ENCODE data around the gene MBOAT2. TPM values are rescaled to one million over a fixed set of nuclear protein-coding genes. Genes with fewer than 3 reads are reported as not detected.

The MBOAT2 gene
- polyA plus RNA-seq, 4 donors, result 1.4 to 15.8 (median 2.5) TPM

DNA sequence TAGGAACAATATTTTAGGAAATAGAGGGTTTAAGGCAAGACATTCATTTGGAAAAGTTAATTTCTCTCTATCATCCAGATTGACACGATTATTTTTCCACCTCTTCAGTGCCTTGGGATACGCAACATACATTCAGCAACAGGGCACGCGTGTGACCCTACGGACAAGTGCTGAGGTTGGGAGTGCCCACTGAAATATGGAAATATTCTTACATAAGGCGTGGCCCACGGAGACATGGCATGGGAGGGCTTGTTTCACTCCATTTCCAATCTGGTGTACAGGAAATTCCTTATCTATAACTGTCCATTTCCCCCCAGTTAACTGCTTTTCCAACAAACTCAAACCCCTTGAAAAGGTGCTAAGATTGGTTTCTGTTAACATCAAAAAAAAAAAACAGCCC is 145.2 kb downstream of the MBOAT2 start:
- FAIRE-seq (no peak), DNase-seq (no peak)
- Histone ChIP-seq H3K4me1 (ENCODE audit: control insufficient read depth in 3 of 3, insufficient read depth in 2 of 3, low read depth in 1 of 3, low read length in 2 of 3) (no peaks in the 10 kb centered on the region), H3K27ac (ENCODE audit: low read depth in 1 of 3, low read length in 2 of 3) (no peak overlapping the region), H3K9me3 (ENCODE audit: control insufficient read depth in 2 of 2, insufficient read depth in 1 of 2, low read depth in 1 of 2, low read length in 1 of 2) (no peaks in the 10 kb centered on the region), H3K27me3 (ENCODE audit: control insufficient read depth in 3 of 3, insufficient read depth in 3 of 3, low read length in 3 of 3) (peaks cover 0 to 2% (median 0%) of the 10 kb centered on the region in 3 donors), H3K36me3 (ENCODE audit: control insufficient read depth in 3 of 3, insufficient read depth in 2 of 3, low read depth in 1 of 3, low read length in 3 of 3) (no peaks in the 10 kb centered on the region), H3K4me3 (ENCODE audit: low read depth in 1 of 3, low read length in 3 of 3) (no peak overlapping the region)
- WGBS, 3 donors, result 91 to 94% (median 93%) methylated on average over 7 of the region's 7 CpGs

DNA sequence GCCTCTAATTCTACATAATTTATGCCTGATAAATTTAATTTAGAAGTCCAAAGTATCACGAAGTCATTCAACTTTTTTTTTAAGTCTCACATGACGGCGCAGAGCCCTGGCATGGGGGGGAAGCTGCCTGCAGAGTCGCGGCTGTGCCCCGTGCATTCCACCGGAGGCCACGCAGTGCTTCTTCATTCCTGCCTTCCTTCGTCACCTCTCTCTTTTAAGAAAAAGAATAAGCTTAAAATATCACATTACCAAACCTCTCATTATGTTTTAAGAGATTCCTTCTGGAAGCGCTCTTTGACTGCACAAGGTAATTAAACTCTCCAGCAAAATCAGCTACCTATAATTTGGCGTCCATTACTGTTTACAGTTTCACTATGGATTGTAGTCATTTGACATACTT is 145.8 kb downstream of the MBOAT2 start:
- DNase-seq (no peak), FAIRE-seq (no peak)
- Histone ChIP-seq H3K9me3 (ENCODE audit: control insufficient read depth in 2 of 2, insufficient read depth in 1 of 2, low read depth in 1 of 2, low read length in 1 of 2) (no peaks in the 10 kb centered on the region), H3K27ac (ENCODE audit: low read depth in 1 of 3, low read length in 2 of 3) (no peak overlapping the region), H3K4me3 (ENCODE audit: low read depth in 1 of 3, low read length in 3 of 3) (no peak overlapping the region), H3K36me3 (ENCODE audit: control insufficient read depth in 3 of 3, insufficient read depth in 2 of 3, low read depth in 1 of 3, low read length in 3 of 3) (no peaks in the 10 kb centered on the region), H3K27me3 (ENCODE audit: control insufficient read depth in 3 of 3, insufficient read depth in 3 of 3, low read length in 3 of 3) (peaks cover 0 to 2% (median 0%) of the 10 kb centered on the region in 3 donors), H3K4me1 (ENCODE audit: control insufficient read depth in 3 of 3, insufficient read depth in 2 of 3, low read depth in 1 of 3, low read length in 2 of 3) (no peaks in the 10 kb centered on the region)
- WGBS, 3 donors, result 88 to 92% (median 92%) methylated on average over 11 of the region's 11 CpGs

DNA sequence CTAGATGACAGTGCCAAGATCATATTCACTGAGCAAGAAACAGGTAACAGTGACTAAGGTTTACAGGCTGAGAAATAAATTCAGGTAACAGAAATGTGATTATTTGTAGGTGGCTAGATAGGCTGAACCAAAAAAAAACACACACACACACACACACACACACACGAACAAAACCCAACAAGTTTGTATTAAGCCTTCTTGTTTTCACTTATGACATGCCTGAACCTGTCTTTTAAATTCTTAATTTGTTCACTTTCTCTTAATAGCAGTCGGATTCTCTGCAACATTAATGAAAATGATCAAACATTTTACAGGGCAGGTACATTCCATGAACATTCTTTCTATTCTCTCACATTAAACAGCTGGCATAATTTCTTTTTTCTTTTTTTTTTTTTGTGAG is 147.3 kb downstream of the MBOAT2 start:
- no peak overlapping the region for H3K4me3 ChIP-seq (ENCODE audit: low read depth in 1 of 3, low read length in 3 of 3)
- no peaks in the 10 kb centered on the region for H3K9me3 ChIP-seq (ENCODE audit: control insufficient read depth in 2 of 2, insufficient read depth in 1 of 2, low read depth in 1 of 2, low read length in 1 of 2)
- no peaks in the 10 kb centered on the region for H3K4me1 ChIP-seq (ENCODE audit: control insufficient read depth in 3 of 3, insufficient read depth in 2 of 3, low read depth in 1 of 3, low read length in 2 of 3)
- no peak overlapping the region for H3K27ac ChIP-seq (ENCODE audit: low read depth in 1 of 3, low read length in 2 of 3)
- DNase-seq (no peak), FAIRE-seq (no peak)
- peaks cover 0 to 2% (median 0%) of the 10 kb centered on the region in 3 donors for H3K27me3 ChIP-seq (ENCODE audit: control insufficient read depth in 3 of 3, insufficient read depth in 3 of 3, low read length in 3 of 3)
- WGBS, 3 donors, result 84 to 88% (median 88%) methylated on average over 2 of the region's 2 CpGs
- no peaks in the 10 kb centered on the region for H3K36me3 ChIP-seq (ENCODE audit: control insufficient read depth in 3 of 3, insufficient read depth in 2 of 3, low read depth in 1 of 3, low read length in 3 of 3)

DNA sequence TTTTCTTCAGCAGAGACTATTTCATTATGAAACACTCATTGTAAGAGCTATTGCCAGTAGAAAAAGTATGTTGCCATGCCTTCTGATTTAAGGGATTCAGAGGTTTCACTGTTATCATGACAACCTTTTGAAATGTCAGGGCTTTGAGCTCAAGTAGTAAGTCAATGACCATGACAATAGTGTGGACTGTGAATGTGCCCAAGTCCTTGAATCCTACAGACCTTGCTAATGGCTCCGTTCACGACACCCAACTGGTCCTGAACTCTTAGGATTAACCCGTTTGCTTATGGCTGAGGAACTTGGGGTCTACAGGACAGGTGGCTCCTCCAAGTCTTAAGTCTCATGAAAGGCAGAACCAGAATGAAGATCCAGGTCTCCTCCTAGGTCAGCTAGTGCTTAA is 148.5 kb downstream of the MBOAT2 start:
- WGBS, 3 donors, result 93 to 95% (median 94%) methylated on average over 3 of the region's 3 CpGs
- no peak overlapping the region for H3K4me3 ChIP-seq (ENCODE audit: low read depth in 1 of 3, low read length in 3 of 3)
- H3K27me3 ChIP-seq (ENCODE audit: control insufficient read depth in 3 of 3, insufficient read depth in 3 of 3, low read length in 3 of 3), result peaks cover 0 to 2% (median 0%) of the 10 kb centered on the region in 3 donors
- DNase-seq (no peak), FAIRE-seq (no peak)
- H3K4me1 ChIP-seq (ENCODE audit: control insufficient read depth in 3 of 3, insufficient read depth in 2 of 3, low read depth in 1 of 3, low read length in 2 of 3), result no peaks in the 10 kb centered on the region
- no peaks in the 10 kb centered on the region for H3K36me3 ChIP-seq (ENCODE audit: control insufficient read depth in 3 of 3, insufficient read depth in 2 of 3, low read depth in 1 of 3, low read length in 3 of 3)
- H3K9me3 ChIP-seq (ENCODE audit: control insufficient read depth in 2 of 2, insufficient read depth in 1 of 2, low read depth in 1 of 2, low read length in 1 of 2), result no peaks in the 10 kb centered on the region
- no peak overlapping the region for H3K27ac ChIP-seq (ENCODE audit: low read depth in 1 of 3, low read length in 2 of 3)

DNA sequence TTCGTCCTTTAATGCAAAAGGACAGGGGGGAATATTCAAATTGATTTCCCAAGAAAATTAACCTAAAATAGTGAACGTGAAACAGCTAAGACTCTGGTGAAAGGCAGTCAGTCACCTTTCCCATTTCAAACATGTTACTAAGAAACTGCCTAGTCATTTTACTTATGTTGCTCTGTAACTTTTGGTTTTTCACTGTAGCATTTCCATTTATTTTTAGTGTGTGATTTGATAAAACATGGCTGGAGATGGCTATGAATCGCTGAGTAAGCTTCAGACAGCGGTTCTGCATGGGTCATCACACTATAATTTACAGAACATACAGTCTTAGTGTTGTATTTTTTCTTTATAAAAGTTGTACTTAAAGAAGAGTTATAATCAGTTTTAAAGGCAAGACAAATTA is 150.1 kb downstream of the MBOAT2 start:
- FAIRE-seq, result no peak
- H3K27me3 ChIP-seq (ENCODE audit: control insufficient read depth in 3 of 3, insufficient read depth in 3 of 3, low read length in 3 of 3), result peaks cover 0 to 2% (median 0%) of the 10 kb centered on the region in 3 donors
- 91% methylated on average over 4 of the region's 4 CpGs for WGBS, 3 donors
- DNase-seq, result no peak
- no peak overlapping the region for H3K4me3 ChIP-seq (ENCODE audit: low read depth in 1 of 3, low read length in 3 of 3)
- H3K9me3 ChIP-seq (ENCODE audit: control insufficient read depth in 2 of 2, insufficient read depth in 1 of 2, low read depth in 1 of 2, low read length in 1 of 2), result no peaks in the 10 kb centered on the region
- H3K36me3 ChIP-seq (ENCODE audit: control insufficient read depth in 3 of 3, insufficient read depth in 2 of 3, low read depth in 1 of 3, low read length in 3 of 3), result no peaks in the 10 kb centered on the region
- no peak overlapping the region for H3K27ac ChIP-seq (ENCODE audit: low read depth in 1 of 3, low read length in 2 of 3)
- H3K4me1 ChIP-seq (ENCODE audit: control insufficient read depth in 3 of 3, insufficient read depth in 2 of 3, low read depth in 1 of 3, low read length in 2 of 3), result no peaks in the 10 kb centered on the region

DNA sequence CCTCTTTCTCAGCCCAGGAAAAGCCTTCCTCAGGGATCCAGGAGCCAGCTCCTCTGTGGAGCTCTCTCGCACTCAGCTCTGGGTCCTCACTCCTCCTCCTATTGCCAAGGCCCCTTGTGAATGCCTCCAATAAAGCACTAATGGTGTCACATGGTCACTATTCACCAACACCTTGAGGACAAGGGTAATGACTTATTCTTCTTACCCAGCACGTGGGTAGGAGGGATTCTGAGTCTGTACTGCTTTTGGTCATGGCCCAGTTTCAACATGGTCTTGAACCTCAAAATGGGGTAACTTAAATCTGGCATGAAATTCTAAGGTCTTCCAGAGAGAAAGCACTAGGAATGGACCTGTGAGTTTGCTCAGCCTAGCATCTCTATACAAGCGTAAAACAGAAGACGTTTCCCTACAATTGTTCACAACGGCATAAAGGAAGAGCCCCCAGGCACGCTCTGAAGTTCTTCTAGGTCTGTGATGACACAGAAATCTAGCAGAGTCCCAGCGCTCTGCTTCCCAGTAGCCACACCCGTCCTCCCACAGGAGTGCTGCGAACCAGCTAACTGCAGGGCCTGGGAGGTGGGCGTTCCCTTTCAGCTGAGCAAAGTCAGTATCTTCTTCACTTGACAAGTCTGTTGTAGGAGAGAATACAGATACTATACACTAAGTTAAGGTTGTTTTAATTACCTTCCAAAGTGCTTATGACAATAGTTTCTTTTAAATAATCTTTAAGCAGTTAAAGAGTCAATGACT is 151.5 kb downstream of the MBOAT2 start:
- H3K9me3 ChIP-seq (ENCODE audit: control insufficient read depth in 2 of 2, insufficient read depth in 1 of 2, low read depth in 1 of 2, low read length in 1 of 2), result no peaks in the 10 kb centered on the region
- H3K36me3 ChIP-seq (ENCODE audit: control insufficient read depth in 3 of 3, insufficient read depth in 2 of 3, low read depth in 1 of 3, low read length in 3 of 3), result no peaks in the 10 kb centered on the region
- no peak overlapping the region for H3K4me3 ChIP-seq (ENCODE audit: low read depth in 1 of 3, low read length in 3 of 3)
- H3K4me1 ChIP-seq (ENCODE audit: control insufficient read depth in 3 of 3, insufficient read depth in 2 of 3, low read depth in 1 of 3, low read length in 2 of 3), result no peaks in the 10 kb centered on the region
- FAIRE-seq, result no peak
- peak in 1 of 2 donors; percentile 15 for DNase-seq
- no peak overlapping the region for H3K27ac ChIP-seq (ENCODE audit: low read depth in 1 of 3, low read length in 2 of 3)
- WGBS, 3 donors, result 60 to 71% (median 69%) methylated on average over 10 of the region's 10 CpGs
- H3K27me3 ChIP-seq (ENCODE audit: control insufficient read depth in 3 of 3, insufficient read depth in 3 of 3, low read length in 3 of 3), result peaks cover 0 to 2% (median 2%) of the 10 kb centered on the region in 3 donors

- WGBS, 3 donors, result 90 to 94% (median 91%) methylated on average over 8 of the region's 8 CpGs
- H3K4me1 ChIP-seq (ENCODE audit: control insufficient read depth in 3 of 3, insufficient read depth in 2 of 3, low read depth in 1 of 3, low read length in 2 of 3), result no peaks in the 10 kb centered on the region
- FAIRE-seq, result no peak
These were observed 152.5 kb downstream of the MBOAT2 start for GRCh38 chr2:8850845-8851487.

DNA sequence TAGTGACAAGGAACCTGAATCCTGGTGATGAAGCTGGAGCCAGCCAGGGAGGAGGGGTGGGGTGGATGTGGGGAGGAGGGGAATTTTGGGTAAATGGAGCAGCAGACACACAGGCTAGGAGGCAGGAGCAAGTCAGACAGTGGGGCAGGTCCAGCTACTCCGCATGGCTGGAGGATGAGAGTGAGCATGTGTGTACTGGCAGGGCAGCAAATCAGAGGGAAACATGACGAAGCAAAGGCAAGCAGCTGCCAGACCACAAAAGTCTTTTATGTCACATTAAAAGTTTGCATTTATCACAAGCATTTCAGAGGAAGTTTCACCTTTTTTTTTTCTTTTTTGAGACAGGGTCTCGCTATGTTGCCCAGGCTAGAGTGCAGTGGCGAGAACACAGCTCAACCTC is 154.2 kb downstream of the MBOAT2 start:
- no peak for DNase-seq
- Histone ChIP-seq H3K4me1 (ENCODE audit: control insufficient read depth in 3 of 3, insufficient read depth in 2 of 3, low read depth in 1 of 3, low read length in 2 of 3) (no peaks in the 10 kb centered on the region), H3K9me3 (ENCODE audit: control insufficient read depth in 2 of 2, insufficient read depth in 1 of 2, low read depth in 1 of 2, low read length in 1 of 2) (no peaks in the 10 kb centered on the region), H3K27me3 (ENCODE audit: control insufficient read depth in 3 of 3, insufficient read depth in 3 of 3, low read length in 3 of 3) (peaks cover 0 to 3% (median 0%) of the 10 kb centered on the region in 3 donors), H3K4me3 (ENCODE audit: low read depth in 1 of 3, low read length in 3 of 3) (no peak overlapping the region), H3K36me3 (ENCODE audit: control insufficient read depth in 3 of 3, insufficient read depth in 2 of 3, low read depth in 1 of 3, low read length in 3 of 3) (no peaks in the 10 kb centered on the region), H3K27ac (ENCODE audit: low read depth in 1 of 3, low read length in 2 of 3) (no peak overlapping the region)
- 69 to 86% (median 79%) methylated on average over 4 of the region's 4 CpGs for WGBS, 3 donors
- FAIRE-seq, result no peak

More at GRCh38 chr2:8850845-8851487, 152.5 kb downstream of the MBOAT2 start:
- no peaks in the 10 kb centered on the region for H3K9me3 ChIP-seq (ENCODE audit: control insufficient read depth in 2 of 2, insufficient read depth in 1 of 2, low read depth in 1 of 2, low read length in 1 of 2)
- no peak overlapping the region for H3K27ac ChIP-seq (ENCODE audit: low read depth in 1 of 3, low read length in 2 of 3)
- no peak for DNase-seq
- H3K36me3 ChIP-seq (ENCODE audit: control insufficient read depth in 3 of 3, insufficient read depth in 2 of 3, low read depth in 1 of 3, low read length in 3 of 3), result no peaks in the 10 kb centered on the region
- peaks cover 0 to 3% (median 2%) of the 10 kb centered on the region in 3 donors for H3K27me3 ChIP-seq (ENCODE audit: control insufficient read depth in 3 of 3, insufficient read depth in 3 of 3, low read length in 3 of 3)
- no peak overlapping the region for H3K4me3 ChIP-seq (ENCODE audit: low read depth in 1 of 3, low read length in 3 of 3)

Measured in small intestine (tissue), 7 donors.